ENCODE measurements around the gene TTPAL.

The TTPAL gene

GRCh38 chr20:44504402-44505307, 29.0 kb downstream of the TTPAL start:
- H3K4me3 ChIP-seq (ENCODE audit: low read depth, low read length), result no peak overlapping the region
- TF ChIP-seq CTCF (IDR thresholded peaks at IDR 0.05; ENCODE audit: insufficient read depth, low read depth, low read length, missing control alignments), result no peak
- no peak for DNase-seq (ENCODE audit: low read depth)

GRCh38 chr20:44509762-44510161, 34.1 kb downstream of the TTPAL start:
- no peak overlapping the region for H3K4me3 ChIP-seq (ENCODE audit: low read depth, low read length)
- no peak for TF ChIP-seq CTCF (IDR thresholded peaks at IDR 0.05; ENCODE audit: insufficient read depth, low read depth, low read length, missing control alignments)
- no peak for DNase-seq (ENCODE audit: low read depth)

- DNase-seq (ENCODE audit: low read depth), result no peak
- no peak for TF ChIP-seq CTCF (IDR thresholded peaks at IDR 0.05; ENCODE audit: insufficient read depth, low read depth, low read length, missing control alignments)
- H3K4me3 ChIP-seq (ENCODE audit: low read depth, low read length), result no peak overlapping the region
These were observed 38.2 kb downstream of the TTPAL start for GRCh38 chr20:44513871-44514270.

GRCh38 chr20:44516491-44516890, 40.8 kb downstream of the TTPAL start:
- no peak for DNase-seq (ENCODE audit: low read depth)
- no peak for TF ChIP-seq CTCF (IDR thresholded peaks at IDR 0.05; ENCODE audit: insufficient read depth, low read depth, low read length, missing control alignments)
- H3K4me3 ChIP-seq (ENCODE audit: low read depth, low read length), result no peak overlapping the region

GRCh38 chr20:44517454-44517853, 41.8 kb downstream of the TTPAL start:
- TF ChIP-seq CTCF (IDR thresholded peaks at IDR 0.05; ENCODE audit: insufficient read depth, low read depth, low read length, missing control alignments), result no peak
- DNase-seq (ENCODE audit: low read depth), result no peak
- H3K4me3 ChIP-seq (ENCODE audit: low read depth, low read length), result no peak overlapping the region

- H3K4me3 ChIP-seq (ENCODE audit: low read depth, low read length), result no peak overlapping the region
- no peak for TF ChIP-seq CTCF (IDR thresholded peaks at IDR 0.05; ENCODE audit: insufficient read depth, low read depth, low read length, missing control alignments)
- DNase-seq (ENCODE audit: low read depth), result no peak
These were observed 42.6 kb downstream of the TTPAL start for GRCh38 chr20:44518248-44518647.

GRCh38 chr20:44520881-44521280, 45.2 kb downstream of the TTPAL start:
- peak overlapping the region; percentile 95 for H3K4me3 ChIP-seq (ENCODE audit: low read depth, low read length)
- no peak for TF ChIP-seq CTCF (IDR thresholded peaks at IDR 0.05; ENCODE audit: insufficient read depth, low read depth, low read length, missing control alignments)
- no peak for DNase-seq (ENCODE audit: low read depth)
